Osteocyte (in vitro differentiated cells): ENCODE data around the gene UPF2. TPM values are rescaled to one million over a fixed set of nuclear protein-coding genes. Genes with fewer than 3 reads are reported as not detected.
"Not testable (repeated sequence)": the region's sequence is repeated elsewhere in the genome, so short reads cannot be mapped to it uniquely, and the experiment has no call there.

Source experiments
- DNase-seq: peaks from one replicate; pipeline ENCODE4 v3.0.0; 2021; ENCODE audit warnings: mixed read lengths; ENCODE audit not compliant: unreplicated experiment; ENCODE audit errors: extremely low spot score
- H3K27ac Mint-ChIP-seq: one replicate; pipeline ENCODE4 v1.8.0; 2021; ENCODE audit warnings: mild to moderate bottlenecking, mixed read lengths; ENCODE audit not compliant: unreplicated experiment
- H3K27me3 Mint-ChIP-seq: one replicate; pipeline ENCODE4 v1.8.0; 2021; ENCODE audit warnings: mixed read lengths; ENCODE audit not compliant: unreplicated experiment
- H3K36me3 Mint-ChIP-seq: one replicate; pipeline ENCODE4 v1.8.0; 2021; ENCODE audit warnings: mixed read lengths; ENCODE audit not compliant: unreplicated experiment
- H3K4me1 Mint-ChIP-seq: one replicate; pipeline ENCODE4 v1.8.0; 2021; ENCODE audit warnings: mixed read lengths; ENCODE audit not compliant: unreplicated experiment
- H3K4me3 Mint-ChIP-seq: one replicate; pipeline ENCODE4 v1.8.0; 2021; ENCODE audit warnings: mild to moderate bottlenecking, moderate library complexity, mixed read lengths; ENCODE audit not compliant: unreplicated experiment
- H3K9me3 Mint-ChIP-seq: one replicate; pipeline ENCODE4 v1.8.0; 2021; ENCODE audit warnings: mixed read lengths; ENCODE audit not compliant: unreplicated experiment
- CTCF ChIP-seq: fragments of 200-600 bp; sonication (generic); IDR thresholded peaks from 2 replicates; pipeline ENCODE4 v1.5.0; 2021; ENCODE audit warnings: antibody characterized with exemption, mild to moderate bottlenecking, moderate library complexity
- total RNA-seq: library from RNA; stranded (reverse); gene quantifications from 2 replicates; pipeline ENCODE4 v1.2.1, GENCODE V29; 2021

The UPF2 gene
- total RNA-seq, 1 donor from 2014 or later: 20.5 TPM

DNA sequence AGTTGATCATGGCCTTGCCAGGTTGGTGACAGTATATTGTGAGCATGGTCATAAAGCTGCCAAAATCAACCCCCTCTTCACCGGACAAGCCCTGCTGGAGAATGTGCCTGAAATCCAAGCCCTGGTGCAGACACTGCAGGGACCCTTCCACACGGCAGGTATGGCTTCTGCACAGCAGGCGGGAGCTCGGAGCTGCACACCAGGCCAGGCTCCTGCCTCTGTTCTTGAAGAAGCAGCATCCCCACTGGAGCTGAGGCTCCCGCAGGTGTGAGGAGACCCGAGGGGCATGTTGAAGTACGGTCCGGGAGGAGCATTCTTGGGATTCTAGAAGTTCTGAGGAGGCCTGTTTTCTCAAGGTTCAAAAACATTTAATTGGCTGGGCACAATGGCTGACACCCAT, 38.9 kb upstream of the UPF2 start:
- Mint-ChIP-seq H3K36me3 (peaks cover 14% of the 10 kb centered on the region), H3K4me1 (no peaks in the 10 kb centered on the region), H3K9me3 (no peaks in the 10 kb centered on the region), H3K4me3 (no peak overlapping the region), H3K27ac (no peak overlapping the region), H3K27me3 (no peaks in the 10 kb centered on the region)
- no peak for DNase-seq
- TF ChIP-seq CTCF: no peak

DNA sequence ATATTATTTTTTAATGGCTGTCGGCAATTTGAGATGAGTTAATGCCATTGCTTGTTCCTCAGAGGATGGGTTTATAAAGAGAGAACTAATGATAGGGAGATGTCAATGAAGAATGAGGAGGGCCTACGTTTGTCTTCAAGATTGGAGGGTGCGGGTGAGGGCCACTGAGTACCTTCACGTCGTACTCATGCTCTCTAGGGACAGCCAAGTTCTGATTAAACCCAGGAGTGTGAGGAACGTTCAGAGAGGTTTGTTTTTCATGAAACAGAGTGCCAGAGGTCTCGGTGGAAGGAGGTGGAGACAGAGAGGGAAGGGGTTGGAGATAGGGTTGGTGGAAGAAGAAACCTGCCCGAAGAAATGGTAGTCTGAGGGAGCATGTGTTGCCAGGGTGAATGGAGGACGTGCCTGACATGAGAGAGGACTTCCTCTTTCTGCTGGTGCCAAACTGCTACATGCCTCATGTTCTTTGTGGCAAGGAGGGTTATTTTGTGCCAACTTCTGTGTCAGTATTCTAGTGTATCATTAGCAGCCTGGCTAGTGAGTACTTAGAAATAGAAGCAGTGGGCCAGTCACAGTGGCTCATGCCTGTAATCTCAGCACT, 35.1 kb upstream of the UPF2 start:
- Mint-ChIP-seq H3K4me3 (no peak overlapping the region), H3K27me3 (no peaks in the 10 kb centered on the region), H3K36me3 (peaks cover 6% of the 10 kb centered on the region), H3K9me3 (no peaks in the 10 kb centered on the region), H3K4me1 (no peaks in the 10 kb centered on the region), H3K27ac (no peak overlapping the region)
- no peak for TF ChIP-seq CTCF
- DNase-seq: no peak

- Mint-ChIP-seq H3K4me1 (peaks cover 20% of the 10 kb centered on the region), H3K4me3 (no peak overlapping the region), H3K27me3 (no peaks in the 10 kb centered on the region), H3K9me3 (no peaks in the 10 kb centered on the region), H3K36me3 (peaks cover 6% of the 10 kb centered on the region), H3K27ac (no peak overlapping the region)
- no peak for TF ChIP-seq CTCF
- DNase-seq: no peak
Observed at GRCh38 chr10:12073526-12073925, 30.9 kb upstream of the UPF2 start.

DNA sequence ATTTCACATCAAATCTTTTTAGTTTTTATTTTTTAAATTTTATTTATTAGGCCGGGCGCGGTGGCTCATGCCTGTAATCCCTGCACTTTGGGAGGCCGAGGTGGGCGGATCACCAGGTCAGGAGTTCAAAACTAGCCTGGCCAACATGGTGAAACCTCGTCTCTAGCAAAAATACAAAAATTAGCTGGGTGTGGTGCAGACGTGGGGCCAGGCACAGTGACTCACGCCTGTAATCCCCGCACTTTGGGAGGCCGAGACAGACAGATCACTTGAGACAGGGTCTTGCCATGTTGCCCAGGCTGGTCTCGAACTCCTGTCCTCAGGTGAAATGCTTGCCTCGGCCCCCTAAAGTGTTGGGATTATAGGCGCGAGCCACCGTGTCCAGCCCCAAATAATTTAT, 28.8 kb upstream of the UPF2 start:
- H3K4me3 Mint-ChIP-seq, H3K27ac Mint-ChIP-seq, H3K27me3 Mint-ChIP-seq, H3K36me3 Mint-ChIP-seq, H3K9me3 Mint-ChIP-seq, DNase-seq: not testable (repeated sequence)
- H3K4me1 Mint-ChIP-seq: peaks cover 24% of the 10 kb centered on the region

DNA sequence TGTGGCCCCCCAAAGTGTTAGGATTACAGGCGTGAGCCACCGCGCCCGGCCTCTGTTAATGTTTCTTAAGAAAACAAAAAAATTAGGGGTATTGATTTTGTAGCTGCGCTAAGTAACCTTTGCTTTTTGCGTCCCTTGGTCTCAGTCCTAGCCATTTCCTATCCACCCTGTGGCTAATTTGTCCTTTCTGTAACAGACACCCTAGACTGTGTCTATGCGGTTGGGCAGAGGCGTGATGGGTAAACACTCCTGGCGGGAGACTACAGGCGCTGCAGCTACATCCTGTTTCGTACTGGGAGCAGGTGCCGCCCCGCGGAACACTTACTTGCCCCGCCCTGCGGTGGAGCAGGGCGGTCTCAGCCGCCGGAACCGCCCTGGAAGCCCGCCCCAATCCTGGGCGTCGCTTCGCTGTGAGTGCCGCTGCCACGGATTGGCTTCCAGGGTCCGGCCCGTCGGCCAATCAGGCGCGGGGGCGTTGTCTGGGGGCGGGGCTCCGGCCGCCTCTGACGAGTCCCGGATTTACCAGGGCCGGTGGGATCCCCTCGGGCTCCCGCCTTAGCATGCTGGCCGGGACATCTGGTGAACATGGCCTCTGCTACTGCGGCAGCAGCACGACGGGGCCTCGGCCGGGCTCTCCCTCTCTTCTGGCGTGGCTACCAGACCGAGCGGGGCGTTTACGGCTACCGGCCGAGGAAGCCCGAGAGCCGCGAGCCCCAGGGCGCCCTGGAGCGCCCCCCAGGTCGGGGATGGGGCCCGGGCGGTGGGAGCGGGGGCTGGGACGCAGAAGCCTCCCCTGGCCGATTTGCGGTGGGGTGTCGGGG, 26.1 kb upstream of the UPF2 start, which contains the start of gene DHTKD1:
DHTKD1 (plus strand) TSS at position 506 of the 821 bp plus-strand sequence; CDS start at position 586, 80 bp downstream.
- Mint-ChIP-seq H3K4me1 (peaks cover 24% of the 10 kb centered on the region), H3K36me3 (no peaks in the 10 kb centered on the region), H3K27me3 (peaks cover 7% of the 10 kb centered on the region), H3K9me3 (no peaks in the 10 kb centered on the region), H3K27ac (peak within 1 kb of the TSS; percentile 90), H3K4me3 (peak within 1 kb of the TSS; percentile 81)
- peak; percentile 43 for TF ChIP-seq CTCF
- peak; percentile 100 for DNase-seq
